ENCODE measurements around the gene A1CF.
"Not testable (repeated sequence)": the region's sequence is repeated elsewhere in the genome, so short reads cannot be mapped to it uniquely, and the experiment has no call there.

Gene A1CF

DNA sequence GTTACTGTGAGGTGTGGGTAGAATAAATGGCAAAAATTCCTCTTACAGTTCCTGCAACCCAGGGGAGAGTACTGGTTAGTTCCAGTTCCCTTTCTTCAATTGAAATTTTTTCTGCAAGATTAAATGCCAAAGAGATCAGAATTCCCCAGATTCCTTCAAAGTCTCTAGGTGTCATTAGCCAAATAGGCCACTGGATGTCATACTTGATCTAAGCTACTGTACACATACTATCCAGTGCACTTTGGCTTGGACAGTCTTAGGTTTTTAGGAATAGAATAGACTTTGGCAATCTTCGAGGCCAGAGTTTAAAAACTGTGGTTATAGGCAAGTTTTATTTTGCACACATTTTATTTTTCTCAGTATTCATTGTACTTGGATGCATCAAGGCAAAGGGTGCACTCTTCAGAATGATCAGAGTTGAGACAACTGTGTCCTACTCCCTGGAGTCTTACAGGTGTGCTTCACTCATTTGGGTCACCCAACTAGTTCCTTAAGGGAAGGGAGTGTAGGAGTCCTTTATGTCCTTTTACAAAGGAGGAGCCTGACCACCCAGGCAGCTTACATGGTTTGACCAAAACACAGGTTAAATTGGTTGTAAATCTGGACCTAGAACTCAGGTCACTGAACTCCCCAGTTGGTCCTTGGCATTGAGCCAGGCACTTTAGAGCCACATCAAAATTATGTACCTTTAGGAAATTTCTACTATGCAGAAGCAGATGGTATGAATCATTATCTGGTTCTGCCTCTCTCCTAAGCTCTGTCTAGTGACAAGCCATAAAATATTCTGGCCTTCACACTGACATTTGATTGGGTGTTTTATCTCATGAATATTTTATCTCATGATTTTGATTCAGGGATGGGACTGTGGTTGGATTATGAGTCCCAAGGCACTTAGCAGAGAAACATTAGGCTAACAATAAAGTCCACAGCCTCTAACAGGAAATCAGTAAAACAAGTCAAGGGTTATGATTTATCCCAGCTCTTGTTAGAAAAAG lies 96.2 kb downstream of the A1CF start:
- DNase-seq (ENCODE audit: low read depth) = peak; percentile 24

DNA sequence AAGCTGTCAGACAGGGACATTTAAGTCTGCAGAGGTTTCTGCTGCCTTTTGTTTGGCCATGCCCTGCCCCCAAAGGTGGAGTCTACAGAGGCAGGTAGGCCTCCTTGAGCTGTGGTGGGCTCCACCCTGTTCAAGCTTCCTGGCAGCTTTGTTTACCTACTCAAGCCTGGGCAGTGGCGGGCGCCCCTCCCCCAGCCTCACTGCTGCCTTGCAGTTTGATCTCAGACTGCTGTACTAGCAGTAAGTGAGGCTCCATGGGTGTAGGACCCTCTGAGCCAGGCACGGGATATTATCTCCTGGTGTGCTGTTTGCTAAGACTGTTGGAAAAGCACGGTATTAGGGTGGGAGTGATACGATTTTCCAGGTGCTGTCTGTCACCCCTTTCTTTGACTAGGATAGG lies 97.5 kb downstream of the A1CF start:
- not testable (repeated sequence) for DNase-seq (ENCODE audit: low read depth)

DNA sequence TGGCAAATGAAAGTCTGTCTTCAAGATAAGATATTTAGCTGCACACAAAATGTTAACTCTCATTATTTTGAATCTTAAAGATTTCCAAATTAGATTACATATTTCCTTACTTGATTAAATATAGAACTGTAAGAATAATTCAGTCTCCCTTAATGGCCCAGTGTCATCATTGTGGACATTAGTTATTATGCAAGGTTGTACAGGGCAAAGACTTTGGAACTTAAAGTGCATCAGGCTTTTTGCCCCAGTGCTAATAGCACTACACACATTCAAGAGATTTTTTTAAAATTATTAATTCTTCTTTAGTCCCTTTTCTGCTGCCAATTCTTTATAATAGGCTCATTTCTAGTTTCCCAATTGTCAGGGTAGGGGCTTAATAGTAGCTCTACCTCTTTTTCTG lies 103.4 kb downstream of the A1CF start:
- not testable (repeated sequence) for DNase-seq (ENCODE audit: low read depth)

DNA sequence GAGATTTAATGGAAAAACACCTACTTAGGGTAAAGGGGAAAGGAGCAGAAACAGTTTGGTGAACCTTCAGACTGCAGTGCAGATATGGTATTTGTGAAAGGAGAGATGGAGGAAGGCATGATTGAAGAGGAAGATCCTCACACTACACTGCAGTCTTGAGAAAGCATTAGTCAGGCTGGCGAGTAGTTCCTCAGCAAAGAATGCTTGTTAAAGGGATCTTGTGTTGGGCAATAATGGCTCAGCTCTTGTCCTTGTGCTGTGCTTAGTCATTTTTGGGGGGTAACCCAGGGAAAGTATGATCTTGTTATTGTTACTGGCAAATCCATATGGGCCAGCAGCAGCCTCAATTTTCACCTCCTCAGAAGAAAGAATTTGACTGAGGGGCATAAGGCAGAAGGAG lies 105.4 kb downstream of the A1CF start:
- peak; percentile 76 for DNase-seq (ENCODE audit: low read depth)

DNA sequence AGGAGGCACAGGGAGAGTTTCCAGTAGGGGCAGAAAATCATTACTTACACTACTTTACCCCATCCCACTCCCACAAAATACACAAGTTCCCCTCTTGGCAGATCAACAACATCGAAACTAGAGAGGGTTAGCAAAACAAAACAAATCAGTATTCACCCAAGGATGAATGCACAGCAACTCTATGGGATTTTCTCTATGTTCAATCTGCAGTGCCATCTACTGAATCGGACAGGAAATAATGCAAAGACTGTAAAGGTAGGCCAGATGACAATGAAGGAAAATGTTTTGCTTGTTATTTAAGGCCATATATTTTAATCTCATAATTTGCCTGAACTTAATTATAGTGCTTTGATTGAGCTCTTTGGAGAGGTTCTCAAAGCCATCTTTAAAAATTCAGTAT lies 110.6 kb downstream of the A1CF start:
- not testable (repeated sequence) for DNase-seq (ENCODE audit: low read depth)

DNA sequence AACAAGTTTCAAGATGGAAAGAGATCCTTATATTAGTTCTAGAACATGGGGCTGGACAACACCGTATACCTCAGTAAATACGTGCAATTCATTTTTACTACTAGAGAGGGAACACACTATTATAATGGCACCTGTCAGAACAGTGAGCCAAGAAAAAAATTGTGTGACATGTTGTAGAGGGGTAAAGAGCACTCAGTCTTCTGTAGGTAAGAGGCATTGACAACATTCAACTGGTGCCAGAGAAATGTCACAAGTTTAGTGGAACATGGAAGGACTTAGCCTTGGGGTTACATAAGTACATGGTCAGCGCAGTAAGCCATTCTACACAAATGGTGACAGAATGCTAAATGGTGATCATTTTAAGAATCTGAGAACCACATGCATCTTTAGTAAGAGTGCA lies 113.4 kb downstream of the A1CF start:
- DNase-seq (ENCODE audit: low read depth) = not testable (repeated sequence)

DNA sequence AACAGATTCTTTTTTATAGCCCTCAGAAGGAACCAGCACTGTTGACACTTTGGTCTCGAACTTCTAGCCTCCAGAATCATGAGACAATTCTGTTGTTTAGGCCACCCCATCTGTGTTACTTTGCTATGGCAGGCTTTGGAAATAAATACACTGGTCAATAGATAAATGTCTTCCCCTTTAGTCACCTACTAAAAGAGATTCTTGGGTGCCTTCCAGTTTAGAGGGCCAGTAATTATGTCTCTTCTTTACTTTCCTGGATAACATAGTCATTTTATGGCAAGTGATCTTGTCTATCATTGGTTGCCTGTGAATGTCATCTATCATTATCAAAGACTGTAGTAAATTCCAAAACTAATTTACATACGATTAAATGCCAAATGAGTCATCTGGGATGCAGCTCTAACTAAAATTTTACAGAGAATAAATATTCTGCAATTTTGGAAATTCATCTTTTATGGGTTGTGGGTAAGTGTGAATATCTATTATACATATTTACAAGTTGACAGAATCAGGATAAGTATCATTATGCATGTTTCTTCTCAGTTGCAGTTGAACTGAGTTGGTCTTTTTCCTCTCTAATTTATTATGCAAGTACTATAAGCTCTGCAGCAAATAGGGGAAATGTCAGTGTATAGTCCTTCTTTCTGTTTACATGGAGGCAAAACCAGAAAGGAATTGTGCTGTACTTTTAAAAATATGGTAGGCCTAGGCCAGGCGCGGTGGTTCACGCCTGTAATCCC lies 118.5 kb downstream of the A1CF start:
- DNase-seq (ENCODE audit: low read depth) = peak; percentile 1
